ENCODE data around the gene CCDC7. TPM values are rescaled to one million over a fixed set of nuclear protein-coding genes. Genes with fewer than 3 reads are reported as not detected.

Gene CCDC7
- total RNA-seq, 4 donors from 2014 or later: 15.1 to 72.3 (median 22.6) TPM

GRCh38 chr10:32616438-32616837, 170.5 kb downstream of the CCDC7 start:
- Histone ChIP-seq H3K4me1 (no peaks in the 10 kb centered on the region), H3K27ac (replicated peaks in 1 of 4) (no peak overlapping the region), H3K27me3 (no peaks in the 10 kb centered on the region), H3K36me3 (no peaks in the 10 kb centered on the region), H3K9me3 (peaks cover 0 to 7% (median 0%) of the 10 kb centered on the region in 4 donors), H3K4me3 (no peak overlapping the region)
- 65% methylated on average over 2 of the region's 2 CpGs for WGBS
- no peak for TF ChIP-seq EP300 (IDR thresholded peaks at IDR 0.05)
- no peak for TF ChIP-seq POLR2A (IDR thresholded peaks at IDR 0.05; ENCODE audit: low read depth)
- no peak for TF ChIP-seq POLR2AphosphoS5 (IDR thresholded peaks at IDR 0.05)
- TF ChIP-seq, protein P1, sequence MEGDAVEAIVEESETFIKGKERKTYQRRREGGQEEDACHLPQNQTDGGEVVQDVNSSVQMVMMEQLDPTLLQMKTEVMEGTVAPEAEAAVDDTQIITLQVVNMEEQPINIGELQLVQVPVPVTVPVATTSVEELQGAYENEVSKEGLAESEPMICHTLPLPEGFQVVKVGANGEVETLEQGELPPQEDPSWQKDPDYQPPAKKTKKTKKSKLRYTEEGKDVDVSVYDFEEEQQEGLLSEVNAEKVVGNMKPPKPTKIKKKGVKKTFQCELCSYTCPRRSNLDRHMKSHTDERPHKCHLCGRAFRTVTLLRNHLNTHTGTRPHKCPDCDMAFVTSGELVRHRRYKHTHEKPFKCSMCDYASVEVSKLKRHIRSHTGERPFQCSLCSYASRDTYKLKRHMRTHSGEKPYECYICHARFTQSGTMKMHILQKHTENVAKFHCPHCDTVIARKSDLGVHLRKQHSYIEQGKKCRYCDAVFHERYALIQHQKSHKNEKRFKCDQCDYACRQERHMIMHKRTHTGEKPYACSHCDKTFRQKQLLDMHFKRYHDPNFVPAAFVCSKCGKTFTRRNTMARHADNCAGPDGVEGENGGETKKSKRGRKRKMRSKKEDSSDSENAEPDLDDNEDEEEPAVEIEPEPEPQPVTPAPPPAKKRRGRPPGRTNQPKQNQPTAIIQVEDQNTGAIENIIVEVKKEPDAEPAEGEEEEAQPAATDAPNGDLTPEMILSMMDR (IDR thresholded peaks at IDR 0.05): no peak
- DNase-seq (ENCODE audit: extremely low spot score): no peak
- intact Hi-C loops (cut with DNase I): no loop called here

DNA sequence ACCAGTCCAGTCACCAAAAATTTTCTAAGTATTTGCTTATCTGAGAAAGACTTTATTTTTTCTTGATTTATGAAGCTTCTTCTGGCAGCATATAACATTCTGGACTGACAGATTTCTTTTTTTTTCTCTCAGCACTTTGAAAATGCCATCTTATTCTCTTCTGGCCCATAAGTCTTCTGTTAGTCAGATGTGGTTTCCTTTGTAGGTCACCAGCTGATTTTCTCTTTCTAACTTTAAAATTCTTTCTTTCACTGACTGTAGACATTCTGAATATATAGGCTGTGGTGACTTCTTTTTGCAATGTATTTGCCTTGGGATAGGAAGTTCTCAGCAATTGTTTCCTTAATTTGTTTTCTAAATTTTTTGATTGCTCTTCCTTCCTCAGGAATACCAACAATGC, 172.5 kb downstream of the CCDC7 start:
- Histone ChIP-seq H3K4me1 (no peaks in the 10 kb centered on the region), H3K36me3 (peaks cover 0 to under 1% (median 0%) of the 10 kb centered on the region in 4 donors), H3K9me3 (peaks cover 0 to 4% (median 0%) of the 10 kb centered on the region in 4 donors), H3K27ac (replicated peaks in 1 of 4) (no peak overlapping the region), H3K4me3 (no peak overlapping the region), H3K27me3 (no peaks in the 10 kb centered on the region)
- no peak for DNase-seq (ENCODE audit: extremely low spot score)
- intact Hi-C loops (cut with DNase I): no loop called here
- TF ChIP-seq EP300 (IDR thresholded peaks at IDR 0.05): no peak
- TF ChIP-seq, protein P1 (IDR thresholded peaks at IDR 0.05): no peak
- no peak for TF ChIP-seq POLR2A (IDR thresholded peaks at IDR 0.05; ENCODE audit: low read depth)
- no peak for TF ChIP-seq POLR2AphosphoS5 (IDR thresholded peaks at IDR 0.05)

DNA sequence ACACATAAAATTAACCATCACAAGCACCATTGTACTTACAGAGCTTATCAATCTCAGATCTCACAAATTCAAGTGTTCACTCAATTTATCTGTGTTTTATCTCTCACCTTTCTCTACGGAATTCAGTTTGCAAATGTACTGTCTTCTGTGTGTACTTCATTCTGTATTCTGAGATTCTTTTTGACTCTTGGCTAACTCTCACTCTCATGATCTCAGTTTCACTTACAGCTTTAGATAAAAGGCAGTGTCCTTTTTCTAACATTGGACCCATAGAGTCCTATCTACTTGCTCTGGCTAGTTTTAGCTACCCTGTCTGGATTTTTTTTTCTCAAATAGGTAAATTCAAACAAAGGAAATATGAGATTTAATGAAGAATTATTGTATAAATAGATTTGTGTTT, 176.0 kb downstream of the CCDC7 start:
- Histone ChIP-seq H3K4me3 (no peak overlapping the region), H3K9me3 (peaks cover 0 to 6% (median 0%) of the 10 kb centered on the region in 4 donors), H3K4me1 (no peaks in the 10 kb centered on the region), H3K27ac (replicated peaks in 1 of 4) (no peak overlapping the region), H3K36me3 (peaks cover 0 to 11% (median 0%) of the 10 kb centered on the region in 4 donors), H3K27me3 (no peaks in the 10 kb centered on the region)
- intact Hi-C loops (cut with DNase I): no loop called here
- 97% methylated on average over 1 of the region's 1 CpG for WGBS
- no peak for DNase-seq (ENCODE audit: extremely low spot score)
- TF ChIP-seq, protein P1 (IDR thresholded peaks at IDR 0.05): no peak
- TF ChIP-seq POLR2A (IDR thresholded peaks at IDR 0.05; ENCODE audit: low read depth) (no peak), POLR2AphosphoS5 (IDR thresholded peaks at IDR 0.05) (no peak), EP300 (IDR thresholded peaks at IDR 0.05) (no peak)

DNA sequence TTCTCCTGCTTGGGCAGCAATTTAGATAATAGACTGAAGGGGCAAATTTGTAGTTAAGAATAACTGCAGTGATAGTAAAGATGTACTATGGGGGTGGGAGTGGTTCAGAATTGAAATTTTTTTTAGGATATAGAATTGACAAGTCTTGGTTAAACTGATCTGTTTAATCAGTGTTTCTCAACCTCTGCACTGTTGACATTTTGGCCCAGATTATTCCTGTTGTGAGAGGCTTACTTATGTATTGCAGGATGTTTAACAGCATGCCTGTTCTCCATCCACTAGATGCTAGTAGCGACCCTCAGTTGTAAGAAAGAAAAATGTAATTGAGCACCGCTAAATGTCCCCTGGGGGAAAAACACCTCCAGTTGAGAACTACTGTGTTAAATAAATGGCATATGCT, 176.5 kb downstream of the CCDC7 start:
- peaks cover 0 to 6% (median 0%) of the 10 kb centered on the region in 4 donors for H3K9me3 ChIP-seq
- 90% methylated on average over 2 of the region's 2 CpGs for WGBS
- no peak overlapping the region for H3K4me3 ChIP-seq
- H3K36me3 ChIP-seq: peaks cover 0 to 11% (median 0%) of the 10 kb centered on the region in 4 donors
- intact Hi-C loops (cut with DNase I): no loop called here
- H3K4me1 ChIP-seq: no peaks in the 10 kb centered on the region
- H3K27ac ChIP-seq (replicated peaks in 1 of 4): no peak overlapping the region
- no peaks in the 10 kb centered on the region for H3K27me3 ChIP-seq
- TF ChIP-seq EP300 (IDR thresholded peaks at IDR 0.05): no peak
- TF ChIP-seq POLR2A (IDR thresholded peaks at IDR 0.05; ENCODE audit: low read depth): no peak
- TF ChIP-seq, protein P1 (IDR thresholded peaks at IDR 0.05): no peak
- TF ChIP-seq POLR2AphosphoS5 (IDR thresholded peaks at IDR 0.05): no peak
- no peak for DNase-seq (ENCODE audit: extremely low spot score)

- Histone ChIP-seq H3K27ac (replicated peaks in 1 of 4) (no peak overlapping the region), H3K27me3 (no peaks in the 10 kb centered on the region), H3K4me3 (no peak overlapping the region), H3K4me1 (no peaks in the 10 kb centered on the region), H3K9me3 (peaks cover 0 to 6% (median 0%) of the 10 kb centered on the region in 4 donors), H3K36me3 (peaks cover 0 to 11% (median 0%) of the 10 kb centered on the region in 4 donors)
- DNase-seq (ENCODE audit: extremely low spot score): no peak
- TF ChIP-seq, protein P1 (IDR thresholded peaks at IDR 0.05): no peak
- TF ChIP-seq POLR2A (IDR thresholded peaks at IDR 0.05; ENCODE audit: low read depth) (no peak), EP300 (IDR thresholded peaks at IDR 0.05) (no peak), POLR2AphosphoS5 (IDR thresholded peaks at IDR 0.05) (no peak)
- intact Hi-C loops (cut with DNase I): no loop called here
- 48% methylated on average over 1 of the region's 1 CpG for WGBS
Measured at GRCh38 chr10:32627183-32627582, 181.2 kb downstream of the CCDC7 start.

All from esophagus muscularis mucosa (tissue), 4 donors.